Measurements from ENCODE around the gene ELFN2. TPM values are rescaled to one million over a fixed set of nuclear protein-coding genes. Genes with fewer than 3 reads are reported as not detected.

Gene ELFN2
- total and polyA plus RNA-seq, 2 donors (not counting 3 experiments of a cell fraction or from before 2014, with no cell fraction given), result 0.41 to 1.3 TPM

GRCh38 chr22:37407856-37408255 lies 19.4 kb downstream of the ELFN2 start:
- intact Hi-C loops (cut with micrococcal nuclease) (no loop called here), dilution Hi-C loops (cut with MboI; ENCODE audit: extremely low pct_ligation_motif_present, low sequenced_read_pairs) (no loop called here)
- Histone ChIP-seq H3K27me3 (ENCODE audit: control insufficient read depth in 2 of 2, insufficient read depth in 2 of 2, low read length in 2 of 2) (no peaks in the 10 kb centered on the region), H3K9me3 (replicated peaks; ENCODE audit: control insufficient read depth, insufficient read depth, low read length) (no peaks in the 10 kb centered on the region), H3K4me3 (replicated peaks in 1 of 3; ENCODE audit: insufficient read depth in 1 of 3, low read depth in 1 of 3, low read length in 3 of 3) (no peak overlapping the region), H3K27ac (ENCODE audit: insufficient read depth, low read depth, low read length) (no peak overlapping the region), H3K9ac (replicated peaks; ENCODE audit: extremely low read depth, insufficient read depth, low read length) (no peak overlapping the region), H3K9me1 (replicated peaks; ENCODE audit: control insufficient read depth, extremely low read depth, insufficient read depth, low read length) (no peaks in the 10 kb centered on the region), H2AFZ (ENCODE audit: low read depth, low read length) (no peak overlapping the region), H4K20me1 (replicated peaks; ENCODE audit: control insufficient read depth, extremely low read depth, insufficient read depth, low read length) (no peaks in the 10 kb centered on the region), H3K4me1 (ENCODE audit: control insufficient read depth, extremely low read depth, insufficient read depth, low read length) (peaks cover 2% of the 10 kb centered on the region), H3K79me2 (ENCODE audit: control insufficient read depth, insufficient read depth, low read length) (no peaks in the 10 kb centered on the region), H3K4me2 (ENCODE audit: insufficient read depth, low read length) (no peak overlapping the region), H3K36me3 (ENCODE audit: control insufficient read depth in 2 of 2, extremely low read depth in 1 of 2, insufficient read depth in 2 of 2, low read length in 2 of 2) (no peaks in the 10 kb centered on the region)
- CTCF ChIA-PET, result interaction anchor here (1.7 kb wide), 1 partner anchor 21 kb away, joined by 6 read pairs; no protein-coding TSS in a partner anchor
- no TSS peak for BruUV-seq (replicated peaks)
- FAIRE-seq (no peak), DNase-seq (ENCODE audit: low read depth, low spot score) (no peak)
- TF ChIP-seq MAX (IDR thresholded peaks at IDR 0.05; ENCODE audit: insufficient read depth, insufficient read length), result no peak
- POLR2A ChIA-PET, result no interaction called here

- Histone ChIP-seq H3K9ac (replicated peaks; ENCODE audit: extremely low read depth, insufficient read depth, low read length) (no peak overlapping the region), H3K36me3 (ENCODE audit: control insufficient read depth in 2 of 2, extremely low read depth in 1 of 2, insufficient read depth in 2 of 2, low read length in 2 of 2) (no peaks in the 10 kb centered on the region), H4K20me1 (replicated peaks; ENCODE audit: control insufficient read depth, extremely low read depth, insufficient read depth, low read length) (no peaks in the 10 kb centered on the region), H3K4me1 (ENCODE audit: control insufficient read depth, extremely low read depth, insufficient read depth, low read length) (peaks cover 2% of the 10 kb centered on the region), H3K4me2 (ENCODE audit: insufficient read depth, low read length) (no peak overlapping the region), H3K4me3 (replicated peaks in 1 of 3; ENCODE audit: insufficient read depth in 1 of 3, low read depth in 1 of 3, low read length in 3 of 3) (no peak overlapping the region), H3K27me3 (ENCODE audit: control insufficient read depth in 2 of 2, insufficient read depth in 2 of 2, low read length in 2 of 2) (no peaks in the 10 kb centered on the region), H3K79me2 (ENCODE audit: control insufficient read depth, insufficient read depth, low read length) (no peaks in the 10 kb centered on the region), H3K9me1 (replicated peaks; ENCODE audit: control insufficient read depth, extremely low read depth, insufficient read depth, low read length) (no peaks in the 10 kb centered on the region), H3K27ac (ENCODE audit: insufficient read depth, low read depth, low read length) (no peak overlapping the region), H3K9me3 (replicated peaks; ENCODE audit: control insufficient read depth, insufficient read depth, low read length) (no peaks in the 10 kb centered on the region), H2AFZ (ENCODE audit: low read depth, low read length) (no peak overlapping the region)
- dilution Hi-C loops (cut with MboI; ENCODE audit: extremely low pct_ligation_motif_present, low sequenced_read_pairs), result no loop called here
- CTCF ChIA-PET, result interaction anchor here (1.1 to 1.6 kb wide), 2 partner anchors 49 to 50 kb away, joined by 3 to 4 read pairs; no protein-coding TSS in a partner anchor
- BruUV-seq (replicated peaks), result no TSS peak
- intact Hi-C loops (cut with micrococcal nuclease), result no loop called here
- TF ChIP-seq POLR2AphosphoS5 (IDR thresholded peaks at IDR 0.05; ENCODE audit: insufficient read depth, low read depth, low read length), result no peak
- no peak for TF ChIP-seq JUN (IDR thresholded peaks at IDR 0.05; ENCODE audit: borderline replicate concordance, insufficient read depth, insufficient read length, low read depth)
- TF ChIP-seq MAX (IDR thresholded peaks at IDR 0.05; ENCODE audit: insufficient read depth, insufficient read length), result no peak
- no peak for TF ChIP-seq EZH2 (IDR thresholded peaks at IDR 0.05; ENCODE audit: borderline replicate concordance, low read depth, low read length, severe bottlenecking)
- no peak for TF ChIP-seq GATA2 (IDR thresholded peaks at IDR 0.05; ENCODE audit: insufficient read depth, insufficient read length, low read depth, low read length)
- no peak for TF ChIP-seq MYC (IDR thresholded peaks at IDR 0.05; ENCODE audit: low read depth, low read length)
- no peak for TF ChIP-seq CTCF (IDR thresholded peaks at IDR 0.05; ENCODE audit: extremely low read depth in 1 of 2, insufficient read depth in 1 of 2, low read depth in 1 of 2, low read length in 2 of 2)
- TF ChIP-seq POLR2A (IDR thresholded peaks at IDR 0.05; ENCODE audit: low read depth, low read length), result no peak
- no peak for TF ChIP-seq FOS (IDR thresholded peaks at IDR 0.05; ENCODE audit: borderline replicate concordance, insufficient read depth, low read length)
- POLR2A ChIA-PET, result no interaction called here
- no peak for DNase-seq (ENCODE audit: low read depth, low spot score)
- no peak for FAIRE-seq
Observed at GRCh38 chr22:37406441-37407235, 20.6 kb downstream of the ELFN2 start.

All from endothelial cell of umbilical vein (primary cell).